ENCODE measurements around the gene CALML6.

Gene CALML6, protein sequence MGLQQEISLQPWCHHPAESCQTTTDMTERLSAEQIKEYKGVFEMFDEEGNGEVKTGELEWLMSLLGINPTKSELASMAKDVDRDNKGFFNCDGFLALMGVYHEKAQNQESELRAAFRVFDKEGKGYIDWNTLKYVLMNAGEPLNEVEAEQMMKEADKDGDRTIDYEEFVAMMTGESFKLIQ

DNA sequence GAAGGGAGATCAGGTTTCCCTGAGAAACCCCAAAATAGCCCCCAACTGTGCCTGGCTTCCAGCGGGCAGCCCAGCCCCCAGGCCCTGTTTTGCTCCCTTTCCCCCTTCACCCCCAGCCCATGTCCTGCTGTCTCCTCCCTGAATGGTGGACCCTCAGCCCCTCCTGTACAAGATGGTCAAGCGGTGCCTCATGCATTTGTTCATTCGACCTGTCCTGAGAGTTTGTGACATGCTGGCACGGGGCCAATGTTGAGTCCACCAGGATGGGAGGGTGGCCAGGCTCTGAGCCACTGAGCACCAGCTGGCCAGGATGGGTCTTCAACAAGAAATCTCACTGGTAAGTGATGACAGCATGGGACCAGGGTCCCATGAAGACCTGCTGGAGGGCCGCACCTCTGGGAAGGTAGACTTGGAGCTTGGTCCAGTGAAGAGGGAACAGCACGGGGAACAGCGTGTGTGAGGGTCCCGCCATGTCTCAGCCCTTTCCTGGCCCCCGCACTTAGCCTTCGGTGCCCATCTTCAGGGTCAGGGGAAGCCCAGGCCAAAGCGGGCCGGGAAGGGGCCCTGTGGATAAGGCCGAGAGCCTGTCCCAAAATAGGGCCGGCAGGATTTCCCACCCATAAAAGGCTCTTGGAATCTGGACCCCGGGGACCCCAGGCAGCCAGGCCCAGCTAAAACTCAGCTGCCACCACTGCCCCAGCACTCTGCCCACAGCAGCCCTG lies at the start of gene CALML6:
CALML6 (plus strand) TSS at position 290 of the 722 bp plus-strand sequence; CDS start at position 311, 21 bp downstream.
- no peak within 1 kb of the TSS for H3K4me3 ChIP-seq (replicated peaks; ENCODE audit: low read depth, low read length)
- no peaks in the 10 kb centered on the region; the same call in 1 of the 2 replicates for H3K27me3 ChIP-seq (replicated peaks; ENCODE audit: control insufficient read depth, insufficient read depth, low read length)
- H3K36me3 ChIP-seq (ENCODE audit: control insufficient read depth, insufficient read depth, low read length) = no peaks in the 10 kb centered on the region
- TF ChIP-seq, protein P1, sequence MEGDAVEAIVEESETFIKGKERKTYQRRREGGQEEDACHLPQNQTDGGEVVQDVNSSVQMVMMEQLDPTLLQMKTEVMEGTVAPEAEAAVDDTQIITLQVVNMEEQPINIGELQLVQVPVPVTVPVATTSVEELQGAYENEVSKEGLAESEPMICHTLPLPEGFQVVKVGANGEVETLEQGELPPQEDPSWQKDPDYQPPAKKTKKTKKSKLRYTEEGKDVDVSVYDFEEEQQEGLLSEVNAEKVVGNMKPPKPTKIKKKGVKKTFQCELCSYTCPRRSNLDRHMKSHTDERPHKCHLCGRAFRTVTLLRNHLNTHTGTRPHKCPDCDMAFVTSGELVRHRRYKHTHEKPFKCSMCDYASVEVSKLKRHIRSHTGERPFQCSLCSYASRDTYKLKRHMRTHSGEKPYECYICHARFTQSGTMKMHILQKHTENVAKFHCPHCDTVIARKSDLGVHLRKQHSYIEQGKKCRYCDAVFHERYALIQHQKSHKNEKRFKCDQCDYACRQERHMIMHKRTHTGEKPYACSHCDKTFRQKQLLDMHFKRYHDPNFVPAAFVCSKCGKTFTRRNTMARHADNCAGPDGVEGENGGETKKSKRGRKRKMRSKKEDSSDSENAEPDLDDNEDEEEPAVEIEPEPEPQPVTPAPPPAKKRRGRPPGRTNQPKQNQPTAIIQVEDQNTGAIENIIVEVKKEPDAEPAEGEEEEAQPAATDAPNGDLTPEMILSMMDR (IDR thresholded peaks at IDR 0.05; ENCODE audit: insufficient read depth, low read length, poor library complexity, severe bottlenecking) = no peak
- DNase-seq (ENCODE audit: extremely low read depth, insufficient read length) = no peak

DNA sequence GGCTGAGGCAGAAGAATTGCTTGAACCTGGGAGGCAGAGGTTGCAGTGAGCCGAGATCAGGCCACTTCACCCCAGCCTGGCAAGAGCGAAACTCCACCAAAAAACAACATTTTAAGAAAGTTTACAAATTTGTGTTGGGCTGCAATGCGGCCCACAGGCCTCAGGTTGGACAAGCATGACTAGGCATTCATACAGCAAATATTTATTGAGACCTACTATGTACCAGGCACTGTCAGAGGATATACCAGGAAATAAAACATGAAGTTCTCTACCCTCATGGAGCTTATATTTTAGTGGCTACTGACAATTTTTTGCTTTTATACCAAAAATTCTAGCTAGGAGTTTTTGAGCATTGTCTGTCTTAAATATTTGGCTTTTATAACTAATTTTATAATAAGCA lies 47.9 kb upstream of the CALML6 start:
- no peak overlapping the region for H3K4me3 ChIP-seq (replicated peaks; ENCODE audit: low read depth, low read length)
- H3K36me3 ChIP-seq (ENCODE audit: control insufficient read depth, insufficient read depth, low read length) = peaks cover 4% of the 10 kb centered on the region
- TF ChIP-seq, protein P1 (IDR thresholded peaks at IDR 0.05; ENCODE audit: insufficient read depth, low read length, poor library complexity, severe bottlenecking) = no peak
- no peak for DNase-seq (ENCODE audit: extremely low read depth, insufficient read length)
- H3K27me3 ChIP-seq (replicated peaks; ENCODE audit: control insufficient read depth, insufficient read depth, low read length) = no peaks in the 10 kb centered on the region

DNA sequence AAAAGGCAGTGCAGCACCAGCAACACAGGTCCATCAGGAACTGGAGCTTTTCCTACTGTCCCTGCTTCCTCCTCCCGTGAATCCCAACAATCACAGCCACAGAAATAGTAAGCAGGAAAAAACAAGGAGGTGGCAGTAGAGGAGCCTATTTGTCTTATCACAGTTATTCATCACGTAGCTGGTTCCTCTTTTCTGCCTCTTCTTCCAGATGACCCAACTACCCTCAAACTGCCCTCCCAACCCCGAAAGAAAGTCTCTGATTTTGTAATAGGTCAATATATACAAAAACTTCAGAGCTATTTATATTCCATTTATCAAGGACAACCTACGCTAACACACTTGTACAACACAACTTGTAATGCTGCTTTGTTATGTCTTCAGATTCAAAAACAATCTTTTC lies 45.6 kb upstream of the CALML6 start:
- H3K4me3 ChIP-seq (replicated peaks; ENCODE audit: low read depth, low read length) = no peak overlapping the region
- H3K36me3 ChIP-seq (ENCODE audit: control insufficient read depth, insufficient read depth, low read length) = peaks cover 11% of the 10 kb centered on the region
- DNase-seq (ENCODE audit: extremely low read depth, insufficient read length) = no peak
- H3K27me3 ChIP-seq (replicated peaks; ENCODE audit: control insufficient read depth, insufficient read depth, low read length) = no peaks in the 10 kb centered on the region
- TF ChIP-seq, protein P1 (IDR thresholded peaks at IDR 0.05; ENCODE audit: insufficient read depth, low read length, poor library complexity, severe bottlenecking) = no peak

DNA sequence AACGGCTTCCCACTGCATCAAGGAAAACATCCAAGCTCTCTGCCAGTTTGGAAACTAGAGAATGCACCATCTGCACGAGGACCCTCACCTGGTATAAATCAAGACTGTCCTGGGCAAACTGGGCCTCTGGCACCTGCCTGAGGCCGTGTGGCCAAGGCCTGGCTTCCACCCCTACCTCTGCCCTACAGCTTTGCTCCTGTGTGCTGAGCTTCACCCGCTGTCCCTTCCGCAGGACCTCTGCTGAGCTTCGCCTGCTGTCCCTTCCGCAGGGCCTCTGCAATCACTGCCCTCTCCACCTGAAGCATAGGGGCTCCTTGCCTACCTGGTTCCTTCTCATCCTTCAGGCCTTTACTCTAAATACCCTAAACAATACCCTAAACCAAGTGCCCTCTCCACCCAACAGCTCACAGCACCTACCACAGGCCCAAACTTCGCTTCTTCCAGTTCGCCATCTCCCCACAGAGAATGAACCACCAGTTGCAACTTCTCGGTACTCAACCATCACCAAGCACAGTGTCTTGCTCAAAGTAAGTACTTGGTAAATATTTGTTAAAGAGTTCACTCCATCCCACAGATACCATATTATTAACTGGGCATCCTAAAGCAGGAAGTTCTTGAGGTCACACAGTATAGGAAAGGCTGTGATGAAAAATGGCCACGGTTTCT lies 42.6 kb upstream of the CALML6 start:
- H3K4me3 ChIP-seq (replicated peaks; ENCODE audit: low read depth, low read length) = no peak overlapping the region
- no peak for DNase-seq (ENCODE audit: extremely low read depth, insufficient read length)
- no peaks in the 10 kb centered on the region for H3K27me3 ChIP-seq (replicated peaks; ENCODE audit: control insufficient read depth, insufficient read depth, low read length)
- TF ChIP-seq, protein P1 (IDR thresholded peaks at IDR 0.05; ENCODE audit: insufficient read depth, low read length, poor library complexity, severe bottlenecking) = no peak
- peaks cover 17% of the 10 kb centered on the region for H3K36me3 ChIP-seq (ENCODE audit: control insufficient read depth, insufficient read depth, low read length)

DNA sequence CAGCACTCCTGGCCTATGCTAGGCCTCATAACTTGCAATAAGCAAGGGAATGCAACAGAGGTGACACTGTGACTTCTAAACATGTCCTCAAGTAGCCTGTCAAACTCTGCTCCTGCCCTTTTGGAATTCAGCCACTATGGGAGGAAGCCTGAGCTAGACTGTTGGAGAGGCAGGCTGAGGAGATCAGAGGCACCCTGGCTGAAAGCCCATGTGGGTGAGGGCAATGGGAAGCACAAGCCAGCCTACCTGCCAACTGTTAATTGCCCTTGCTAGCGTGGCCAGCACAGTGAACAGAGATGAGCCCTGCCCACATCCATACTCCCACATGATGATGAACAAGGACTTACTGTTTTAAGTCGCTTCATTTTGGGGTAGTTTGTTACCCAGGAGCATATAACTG lies 41.9 kb upstream of the CALML6 start:
- DNase-seq (ENCODE audit: extremely low read depth, insufficient read length) = no peak
- Histone ChIP-seq H3K36me3 (ENCODE audit: control insufficient read depth, insufficient read depth, low read length) (peaks cover 18% of the 10 kb centered on the region), H3K4me3 (replicated peaks; ENCODE audit: low read depth, low read length) (no peak overlapping the region), H3K27me3 (replicated peaks; ENCODE audit: control insufficient read depth, insufficient read depth, low read length) (no peaks in the 10 kb centered on the region)
- TF ChIP-seq, protein P1 (IDR thresholded peaks at IDR 0.05; ENCODE audit: insufficient read depth, low read length, poor library complexity, severe bottlenecking) = no peak
